Right renal pelvis (tissue), 4 donors: ENCODE results near the gene PFKFB4. TPM values are rescaled to one million over a fixed set of nuclear protein-coding genes. Genes with fewer than 3 reads are reported as not detected.

Source experiments
- DNase-seq, 4 donors: peaks; one replicate each; pipeline ENCODE4 v3.0.0-alpha.2; 2013; ENCODE audit warnings: low read depth in 4 of 4, low spot score in 3 of 4, missing footprints in 1 of 4
- polyA plus RNA-seq, 4 donors: library from polyadenylated mRNA; unstranded; fragments of 120-200 nt; gene quantifications; one replicate each; pipeline ENCODE4 v1.2.1, GENCODE V29; 2013; ENCODE audit not compliant: insufficient read length in 4 of 4

Gene PFKFB4
- polyA plus RNA-seq, 4 donors = 3.9 to 5.4 (median 4.9) TPM

- no peak for DNase-seq
Measured at GRCh38 chr3:48472673-48472922, 84.0 kb downstream of the PFKFB4 start.

DNA sequence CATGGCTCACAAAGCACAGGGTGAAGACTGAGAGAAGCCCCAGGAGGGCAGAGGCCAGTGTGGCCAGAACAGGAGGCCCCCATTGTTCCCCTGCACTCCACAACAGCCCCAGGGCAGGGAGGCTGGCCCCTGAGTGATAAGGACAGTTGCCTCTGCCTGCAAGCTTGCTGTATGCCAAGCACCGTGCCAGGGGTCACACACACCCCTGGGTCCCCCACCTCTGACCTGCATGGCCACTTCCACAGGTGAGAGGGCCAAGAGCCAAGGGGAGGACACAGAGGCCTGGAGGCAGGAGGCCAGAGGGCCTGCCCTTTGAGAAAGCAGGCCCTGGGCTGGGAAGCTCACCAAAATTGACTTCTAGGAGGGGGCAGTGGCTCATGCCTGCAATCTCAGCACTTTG is 86.3 kb downstream of the PFKFB4 start:
- no peak for DNase-seq

DNA sequence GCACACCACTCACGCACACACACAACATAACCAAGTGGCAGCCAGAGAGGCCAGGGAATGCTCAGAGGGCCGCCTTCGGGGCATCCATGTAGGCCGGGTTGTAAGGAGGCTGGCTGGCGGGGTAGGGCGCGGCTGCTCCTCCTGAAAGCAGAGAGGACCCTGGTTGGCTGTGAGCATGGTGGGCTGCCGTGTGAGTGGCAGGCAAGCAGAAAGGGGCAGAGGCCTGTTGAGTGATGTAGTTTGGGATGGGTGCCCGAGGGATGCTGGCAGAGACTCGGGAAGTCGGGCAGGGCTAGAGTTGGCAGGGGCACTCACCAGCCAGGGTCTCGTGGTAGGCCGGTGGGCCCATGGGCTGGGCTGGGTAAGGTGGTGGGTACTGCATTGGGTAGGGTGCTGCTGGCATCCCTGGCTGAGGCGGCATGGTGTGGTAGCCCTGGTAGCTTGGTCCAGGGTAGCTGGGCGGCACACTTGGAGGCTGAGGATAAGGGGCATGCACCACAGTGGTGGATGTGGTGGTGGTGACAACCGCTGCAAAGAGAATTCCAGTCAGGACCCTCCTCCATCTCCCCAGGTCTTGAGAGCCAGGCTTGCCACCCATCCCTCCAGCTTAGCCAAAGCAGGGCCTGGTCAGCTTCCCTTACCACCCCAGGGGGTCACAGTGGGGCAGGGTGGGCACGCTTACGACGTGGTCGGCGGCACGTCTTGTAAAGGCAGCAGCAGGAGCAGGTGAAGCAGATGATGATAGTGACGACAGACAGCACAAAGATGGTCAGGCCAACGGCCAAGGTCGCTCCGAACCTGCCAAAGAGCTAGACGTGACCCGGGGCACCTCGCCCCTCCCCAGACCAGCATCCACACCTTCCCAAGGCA is 87.3 kb downstream of the PFKFB4 start:
- DNase-seq = no peak

GRCh38 chr3:48468329-48468731 is 88.3 kb downstream of the PFKFB4 start:
- DNase-seq = no peak

Other genes with a start within 250 kb of the PFKFB4 start
- under 1 TPM in 1 of 4 donors, not detected in 3; 0.32 TPM for gene SPINK8, start 223.1 kb downstream of the PFKFB4 start, polyA plus RNA-seq
- under 1 TPM; 0.33 to 0.56 (median 0.41) TPM for gene FBXW12, start 184.6 kb downstream of the PFKFB4 start, polyA plus RNA-seq
- gene PLXNB1, start 126.7 kb downstream of the PFKFB4 start, polyA plus RNA-seq = 100 to 1,000 TPM; 163 to 236 (median 188) TPM
- gene CCDC51, start 116.7 kb downstream of the PFKFB4 start, polyA plus RNA-seq = 10 to 100 TPM; 25.2 to 29.7 (median 27.8) TPM
- 100 to 1,000 TPM; 293 to 334 (median 315) TPM for gene TMA7, start 116.5 kb downstream of the PFKFB4 start, polyA plus RNA-seq
- gene ATRIP, start 110.1 kb downstream of the PFKFB4 start, polyA plus RNA-seq = 10 to 100 TPM; 12.6 to 16.9 (median 14.5) TPM
- 100 to 1,000 TPM; 111 to 120 (median 112) TPM for gene SHISA5, start 52.6 kb downstream of the PFKFB4 start, polyA plus RNA-seq
- gene UCN2, start 7.0 kb upstream of the PFKFB4 start, polyA plus RNA-seq = under 1 TPM; 0.19 to 0.66 (median 0.57) TPM
- 10 to 100 TPM; 17.3 to 18.3 (median 17.8) TPM for gene COL7A1, start 38.5 kb upstream of the PFKFB4 start, polyA plus RNA-seq
- 100 to 1,000 TPM; 262 to 323 (median 276) TPM for gene UQCRC1, start 52.8 kb upstream of the PFKFB4 start, polyA plus RNA-seq
- gene TMEM89, start 65.0 kb upstream of the PFKFB4 start, polyA plus RNA-seq = under 1 TPM in 1 of 4 donors, not detected in 3; 0.21 TPM
- 10 to 100 TPM; 20.7 to 30.9 (median 23.1) TPM for gene SLC26A6, start 78.7 kb upstream of the PFKFB4 start, polyA plus RNA-seq
- 1 to 10 TPM in 3 of 4 donors, under 1 TPM in 1; 0.96 to 1.4 (median 1.1) TPM for gene CELSR3, start 106.1 kb upstream of the PFKFB4 start, polyA plus RNA-seq
- 10 to 100 TPM; 13.8 to 22.2 (median 18.0) TPM for gene NCKIPSD, start 129.1 kb upstream of the PFKFB4 start, polyA plus RNA-seq
- 100 to 1,000 TPM; 183 to 280 (median 215) TPM for gene IP6K2, start 160.4 kb upstream of the PFKFB4 start, polyA plus RNA-seq